LNCAP (cell line): ENCODE measurements around the gene RPL22L1.

Experiments
- TF ChIP-seq, protein P1 (sequence below): fragments of 450-650 bp; IDR thresholded peaks from 2 replicates; pipeline ENCODE4 v1.5.1; 2017; ENCODE audit warnings: mild to moderate bottlenecking

Gene RPL22L1

DNA sequence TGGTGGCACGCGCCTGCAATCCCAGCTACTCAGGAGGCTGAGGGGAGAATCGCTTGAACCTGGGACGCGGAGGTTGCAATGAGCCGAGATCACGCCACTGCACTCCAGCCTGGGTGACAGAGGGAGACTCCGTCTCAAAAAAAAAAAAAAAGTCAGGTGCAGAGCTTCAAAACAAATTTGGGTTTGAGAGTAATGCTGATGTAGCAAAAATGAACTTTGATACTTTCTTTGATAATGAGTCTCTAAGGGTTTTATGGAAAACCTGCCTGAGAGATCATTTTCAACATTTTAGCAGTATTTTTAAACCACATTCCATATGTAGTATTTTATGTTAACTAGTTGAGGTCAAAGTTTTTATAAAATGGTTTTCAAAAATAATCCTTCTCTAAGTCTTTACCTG lies 23.9 kb upstream of the RPL22L1 start:
- TF ChIP-seq, protein P1, sequence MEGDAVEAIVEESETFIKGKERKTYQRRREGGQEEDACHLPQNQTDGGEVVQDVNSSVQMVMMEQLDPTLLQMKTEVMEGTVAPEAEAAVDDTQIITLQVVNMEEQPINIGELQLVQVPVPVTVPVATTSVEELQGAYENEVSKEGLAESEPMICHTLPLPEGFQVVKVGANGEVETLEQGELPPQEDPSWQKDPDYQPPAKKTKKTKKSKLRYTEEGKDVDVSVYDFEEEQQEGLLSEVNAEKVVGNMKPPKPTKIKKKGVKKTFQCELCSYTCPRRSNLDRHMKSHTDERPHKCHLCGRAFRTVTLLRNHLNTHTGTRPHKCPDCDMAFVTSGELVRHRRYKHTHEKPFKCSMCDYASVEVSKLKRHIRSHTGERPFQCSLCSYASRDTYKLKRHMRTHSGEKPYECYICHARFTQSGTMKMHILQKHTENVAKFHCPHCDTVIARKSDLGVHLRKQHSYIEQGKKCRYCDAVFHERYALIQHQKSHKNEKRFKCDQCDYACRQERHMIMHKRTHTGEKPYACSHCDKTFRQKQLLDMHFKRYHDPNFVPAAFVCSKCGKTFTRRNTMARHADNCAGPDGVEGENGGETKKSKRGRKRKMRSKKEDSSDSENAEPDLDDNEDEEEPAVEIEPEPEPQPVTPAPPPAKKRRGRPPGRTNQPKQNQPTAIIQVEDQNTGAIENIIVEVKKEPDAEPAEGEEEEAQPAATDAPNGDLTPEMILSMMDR, result no peak

DNA sequence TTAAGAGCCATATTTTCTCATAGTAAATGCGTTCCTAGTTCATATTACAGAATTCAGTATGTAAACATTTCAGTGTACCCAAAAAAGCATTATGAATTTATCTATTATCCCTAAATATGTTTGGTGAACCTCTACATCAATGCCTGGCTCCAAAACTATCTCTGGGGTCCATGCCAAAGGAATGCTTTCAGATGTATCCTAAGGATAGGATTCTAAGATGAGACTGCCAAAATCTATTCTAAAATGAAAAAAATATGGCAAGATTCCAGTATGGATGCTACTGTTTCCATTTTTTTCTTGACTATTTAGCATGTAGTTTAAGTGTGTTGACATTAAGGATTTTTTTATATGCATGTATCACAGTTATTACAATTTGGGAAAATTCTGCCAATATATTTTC lies 19.6 kb upstream of the RPL22L1 start:
- TF ChIP-seq, protein P1, result no peak

DNA sequence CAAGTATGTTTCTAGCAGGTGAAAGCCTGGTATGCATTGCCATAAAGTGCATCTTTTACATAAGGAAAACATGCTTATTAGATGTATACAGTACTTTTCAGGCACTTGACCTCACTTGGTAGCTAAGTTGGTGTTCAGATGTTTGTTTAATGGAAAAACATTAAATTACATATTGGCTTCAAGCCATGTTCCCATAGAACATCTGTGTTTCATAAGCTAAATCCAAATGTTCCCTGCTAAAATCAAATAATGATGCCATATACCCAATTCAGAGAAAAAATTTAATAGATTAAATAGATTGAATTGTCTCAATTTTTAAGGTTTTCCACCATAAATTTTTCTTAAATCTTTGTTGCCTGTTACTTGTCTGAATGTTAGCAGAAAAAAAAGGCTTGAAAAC lies 19.1 kb upstream of the RPL22L1 start:
- TF ChIP-seq, protein P1, result no peak

DNA sequence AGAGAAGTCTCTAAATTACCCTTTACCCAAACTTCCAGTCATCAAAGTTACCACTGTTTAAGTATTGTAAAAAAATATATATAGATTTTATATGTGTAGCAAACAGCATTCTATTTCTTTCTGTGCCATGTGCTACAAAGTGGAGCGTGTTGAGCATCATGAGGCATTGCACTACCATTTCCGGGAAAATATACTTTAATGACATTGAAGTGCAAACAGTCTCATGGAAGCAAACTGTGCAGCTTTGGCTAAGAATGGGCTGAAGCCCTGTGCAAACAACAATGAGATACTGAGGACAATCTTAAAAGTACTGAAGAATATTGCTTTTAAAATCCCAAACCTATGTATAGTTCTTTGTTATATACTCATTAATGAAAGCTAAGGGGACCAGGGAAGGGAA lies 6.5 kb upstream of the RPL22L1 start:
- TF ChIP-seq, protein P1, result no peak

DNA sequence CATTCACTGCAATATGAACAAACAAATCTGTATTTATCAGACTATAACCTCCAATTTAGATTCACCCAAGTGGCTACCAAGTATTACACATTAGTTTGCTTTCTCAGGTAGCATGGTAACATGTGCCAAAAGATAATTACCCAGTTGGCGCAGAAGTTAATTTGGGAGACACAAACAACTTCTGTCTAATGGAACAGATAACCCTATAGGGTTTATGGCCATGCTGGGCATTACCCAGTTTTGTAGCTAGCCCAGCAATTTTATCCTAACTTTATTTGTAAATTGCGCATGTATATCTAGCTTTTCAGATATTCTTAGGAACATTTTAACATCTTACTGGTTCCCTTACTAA lies 780 bp downstream of the RPL22L1 start:
- TF ChIP-seq, protein P1, result no peak

DNA sequence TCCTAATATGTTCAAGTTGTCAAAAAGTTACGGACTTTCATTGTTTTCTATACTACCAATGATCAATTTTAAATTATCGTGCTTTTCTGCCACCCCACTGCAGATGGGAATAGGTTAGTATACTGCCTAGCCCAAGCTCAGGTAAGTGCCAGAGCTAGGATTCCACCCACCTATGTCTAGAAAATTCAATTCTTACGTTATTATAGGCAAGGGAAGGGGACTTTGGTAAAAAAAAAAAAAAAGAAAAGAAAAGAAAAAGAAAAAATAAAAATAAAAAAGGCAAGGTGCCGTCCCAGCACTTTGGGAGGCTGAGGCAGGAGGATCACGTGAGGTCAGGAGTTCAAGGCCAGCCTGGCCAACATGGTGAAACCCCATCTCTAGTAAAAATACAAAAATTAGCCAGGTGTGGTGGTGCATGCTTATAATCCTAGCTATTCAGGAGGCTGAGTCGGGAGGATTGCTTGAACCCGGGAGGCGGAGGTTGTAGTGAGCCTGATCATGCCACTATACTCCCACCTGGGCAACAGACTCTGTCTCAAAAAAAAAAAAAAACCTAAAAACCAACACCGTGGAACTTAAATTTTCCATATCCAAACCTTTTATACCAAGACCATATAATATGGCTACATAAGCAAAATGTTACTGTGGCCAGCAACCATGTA lies 1.3 kb downstream of the RPL22L1 start:
- TF ChIP-seq, protein P1, result no peak

DNA sequence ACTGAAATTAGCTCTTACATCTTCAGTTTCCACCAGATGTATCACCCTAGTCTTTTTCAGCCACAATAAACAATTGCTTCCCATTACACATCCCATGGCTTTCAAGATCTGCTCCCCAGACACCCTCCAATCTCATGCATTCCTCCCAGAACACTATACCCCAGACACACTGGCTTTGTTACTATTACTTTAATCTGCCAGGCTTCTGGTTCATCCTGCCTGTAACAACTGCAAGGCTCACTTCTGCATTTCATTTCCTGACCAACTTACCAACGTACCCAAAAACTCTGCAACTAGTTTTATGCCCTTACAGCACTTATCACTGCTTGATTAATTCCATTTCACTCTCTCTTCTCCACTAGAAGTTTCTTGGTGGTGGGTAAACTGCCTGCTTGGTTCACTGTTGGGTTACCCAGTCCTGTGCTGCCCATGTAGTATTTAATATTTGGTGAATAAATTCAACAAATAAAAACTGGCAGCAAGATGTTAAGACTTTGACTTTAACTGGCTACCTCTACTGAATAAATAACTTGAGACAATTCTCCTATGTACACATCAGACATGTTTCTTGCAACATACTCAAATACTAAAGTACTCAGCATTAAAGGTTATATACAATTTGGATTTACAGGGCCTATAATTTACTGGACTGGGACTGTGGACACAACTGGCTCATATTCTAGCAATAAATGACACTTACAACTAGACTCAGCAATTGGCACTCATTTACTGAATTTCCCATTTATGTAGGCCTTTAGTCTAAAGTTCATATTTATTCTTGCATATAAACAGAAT lies 2.7 kb downstream of the RPL22L1 start:
- TF ChIP-seq, protein P1, result no peak
